HG03159 (cell line): ENCODE measurements around the gene ZNF362.
"Not testable (repeated sequence)": the region's sequence is repeated elsewhere in the genome, so short reads cannot be mapped to it uniquely, and the experiment has no call there.

Experiments used
- ATAC-seq: cut with Tn5 transposase; IDR thresholded peaks from one replicate; pipeline ENCODE4 v1.9.1; 2021; ENCODE audit warnings: mild to moderate bottlenecking, moderate library complexity; ENCODE audit not compliant: unreplicated experiment

ZNF362 gene, protein sequence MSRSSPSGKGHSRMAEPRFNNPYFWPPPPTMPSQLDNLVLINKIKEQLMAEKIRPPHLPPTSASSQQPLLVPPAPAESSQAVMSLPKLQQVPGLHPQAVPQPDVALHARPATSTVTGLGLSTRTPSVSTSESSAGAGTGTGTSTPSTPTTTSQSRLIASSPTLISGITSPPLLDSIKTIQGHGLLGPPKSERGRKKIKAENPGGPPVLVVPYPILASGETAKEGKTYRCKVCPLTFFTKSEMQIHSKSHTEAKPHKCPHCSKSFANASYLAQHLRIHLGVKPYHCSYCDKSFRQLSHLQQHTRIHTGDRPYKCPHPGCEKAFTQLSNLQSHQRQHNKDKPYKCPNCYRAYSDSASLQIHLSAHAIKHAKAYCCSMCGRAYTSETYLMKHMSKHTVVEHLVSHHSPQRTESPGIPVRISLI

DNA sequence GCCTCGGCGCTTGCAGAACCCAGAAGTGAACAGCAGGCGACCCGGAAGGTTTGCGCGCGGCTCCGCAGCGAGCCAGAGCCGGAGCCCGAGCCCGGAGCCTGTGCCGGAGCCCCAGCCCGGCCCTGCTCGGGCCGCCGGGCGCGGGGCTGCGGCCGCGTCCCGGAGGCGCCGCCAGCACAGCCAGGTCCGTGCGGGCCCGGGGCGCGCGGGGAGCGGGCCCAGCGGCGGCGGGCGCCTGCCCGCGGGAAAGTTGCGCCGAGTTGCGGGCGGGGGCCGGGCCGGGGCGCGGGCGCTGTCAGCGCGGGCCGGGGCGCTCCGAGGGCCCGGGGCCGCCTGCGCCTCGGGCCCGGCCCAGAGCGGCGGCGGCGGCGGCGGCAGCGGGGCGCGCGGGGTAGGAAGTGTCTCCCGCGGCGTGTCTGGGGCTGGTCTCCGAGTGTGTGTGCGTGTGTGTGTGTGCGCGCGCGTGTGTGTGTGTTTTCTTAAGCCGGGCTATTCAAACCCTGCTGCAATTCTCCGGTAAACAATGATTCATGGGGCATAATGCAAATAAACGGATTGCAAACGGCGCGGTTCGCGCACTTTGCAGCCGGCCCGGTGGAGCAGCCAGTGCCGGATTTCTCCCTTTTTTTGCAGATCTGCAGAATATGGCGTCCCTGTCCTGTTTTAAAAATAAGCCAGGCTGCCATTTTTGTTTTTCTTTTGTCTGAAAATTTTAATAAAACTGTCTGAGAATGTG, at the start of gene ZNF362:
TSS of gene ZNF362 (plus strand) at position 22 of the 736 bp plus-strand sequence. CDS start 14,083 bp downstream, outside the sequence.
- ATAC-seq, result peak; percentile 58

DNA sequence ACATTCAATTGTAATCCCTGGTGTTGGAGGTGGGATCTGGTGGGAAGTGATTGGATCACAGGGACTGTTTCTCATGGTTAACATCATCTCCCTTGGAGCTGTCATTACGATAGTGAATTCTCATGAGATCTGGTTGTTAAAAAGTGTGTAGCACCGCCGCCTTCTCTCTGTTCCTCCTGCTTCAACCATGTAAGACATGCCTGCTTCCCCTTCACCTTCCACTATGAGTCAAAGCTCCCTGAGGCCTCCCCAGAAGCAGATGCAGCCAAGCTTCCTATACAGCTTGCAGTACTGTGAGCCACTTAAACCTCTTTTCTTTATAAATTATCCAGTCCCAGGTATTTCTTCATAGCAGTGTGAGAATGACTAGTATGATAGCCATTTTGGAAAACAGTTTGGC, 44.3 kb upstream of the ZNF362 start:
- no peak for ATAC-seq

DNA sequence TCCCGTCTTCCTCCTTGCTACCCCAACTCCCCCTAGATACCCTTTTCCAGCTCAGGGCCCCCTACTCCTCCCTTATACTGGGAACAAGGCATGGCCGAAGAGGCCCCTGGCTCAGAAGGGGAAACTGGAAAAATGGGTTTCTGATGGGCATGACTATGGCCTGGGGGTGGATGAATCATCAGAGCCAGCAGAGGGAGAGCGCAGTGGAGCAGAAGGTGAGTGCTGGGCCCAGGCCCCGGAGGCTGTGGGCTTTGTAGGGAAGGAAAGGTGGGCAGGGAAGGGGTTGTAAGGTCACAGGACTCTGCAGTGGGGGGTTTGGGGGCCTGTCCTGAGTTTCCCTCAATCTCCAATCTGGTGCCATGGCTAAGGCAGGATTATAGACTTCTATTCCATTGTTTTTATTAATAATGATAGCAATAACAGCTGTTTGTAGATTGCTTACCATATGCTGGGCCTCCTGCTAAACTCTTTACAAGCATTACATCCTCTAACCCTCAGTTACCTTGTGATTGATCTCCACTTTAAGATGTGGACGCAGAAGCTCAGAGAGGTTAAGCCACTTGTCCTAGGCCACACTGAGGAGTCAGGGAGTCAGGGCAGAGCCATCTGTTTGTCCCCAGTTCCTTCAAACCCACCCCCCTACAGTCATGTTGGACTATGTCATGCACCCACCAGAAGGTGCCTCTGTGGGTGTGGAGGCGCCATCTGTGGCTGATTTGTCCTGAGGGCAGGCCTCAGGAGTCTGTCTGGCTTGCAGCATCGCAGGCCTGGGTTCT, 36.2 kb upstream of the ZNF362 start:
- ATAC-seq, result no peak

DNA sequence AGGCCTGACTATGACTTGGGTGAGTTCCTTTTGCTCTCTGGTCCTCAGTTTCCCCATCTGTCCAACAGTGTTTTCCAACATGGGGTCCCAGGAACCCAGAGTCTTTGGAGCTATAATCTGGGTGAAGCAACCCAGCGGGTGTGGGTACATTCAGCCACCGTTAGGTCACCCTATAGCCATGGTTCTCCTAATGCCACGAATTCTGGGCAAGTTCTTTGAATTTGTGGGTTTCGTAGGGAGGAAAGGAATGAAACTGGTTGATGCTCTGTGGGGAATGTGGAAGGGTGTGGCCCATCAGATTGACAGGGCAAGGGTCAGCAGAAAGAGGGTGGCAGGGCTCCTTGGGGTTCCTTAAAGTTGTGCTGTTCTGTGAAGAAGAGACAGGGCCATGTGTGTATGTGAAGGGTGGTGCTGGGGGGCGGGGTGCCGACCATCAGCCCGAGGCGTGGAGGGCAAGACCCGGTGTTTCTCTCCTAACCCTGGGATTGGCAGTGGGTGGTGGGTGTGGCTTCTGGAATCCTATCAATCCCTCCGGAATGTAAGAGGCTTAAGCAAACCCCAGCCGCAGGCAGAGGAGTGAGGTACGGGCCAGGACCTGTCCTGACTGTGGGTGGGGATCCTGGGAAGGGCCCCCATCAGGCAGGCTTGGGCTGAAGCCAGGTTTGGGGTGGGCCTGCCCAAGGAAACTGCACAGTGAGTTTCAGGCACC, 35.5 kb upstream of the ZNF362 start:
- no peak for ATAC-seq

DNA sequence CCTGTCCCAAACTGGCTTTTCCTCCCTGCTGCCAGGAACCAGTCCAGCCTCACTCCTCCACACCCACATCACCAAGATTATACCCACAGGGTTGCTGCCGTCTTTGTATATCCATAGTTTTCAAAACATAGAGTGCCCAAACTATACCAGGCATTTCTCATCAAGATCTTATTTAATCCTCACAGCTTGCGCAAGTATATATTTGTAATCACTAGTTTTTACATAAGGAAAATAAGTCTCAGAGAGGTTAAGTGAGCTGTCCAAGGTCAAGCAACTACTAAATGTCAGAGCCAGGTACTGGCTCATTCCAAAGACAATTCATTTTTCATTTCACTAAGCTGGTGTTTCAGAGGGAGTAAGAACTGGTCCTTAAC, 34.9 kb upstream of the ZNF362 start:
- no peak for ATAC-seq

DNA sequence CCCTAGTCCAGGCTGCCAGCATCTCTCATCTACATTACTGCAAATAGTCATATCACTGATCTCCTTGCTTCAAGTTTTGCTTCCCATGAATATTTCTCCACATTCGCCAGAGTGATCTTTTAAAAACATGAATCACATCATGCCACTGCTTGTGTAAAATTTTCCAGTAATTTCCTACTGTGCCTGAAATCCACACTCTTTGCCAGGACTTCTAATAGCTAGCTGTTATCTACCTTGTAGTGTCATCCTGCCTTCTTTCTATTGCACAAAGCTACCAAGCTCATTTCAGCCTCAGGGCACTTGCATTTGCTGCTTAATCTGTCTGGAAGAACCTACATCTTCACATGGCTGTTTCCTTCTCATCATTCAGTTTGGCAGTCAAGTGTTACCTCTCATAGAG, 33.9 kb upstream of the ZNF362 start:
- no peak for ATAC-seq

DNA sequence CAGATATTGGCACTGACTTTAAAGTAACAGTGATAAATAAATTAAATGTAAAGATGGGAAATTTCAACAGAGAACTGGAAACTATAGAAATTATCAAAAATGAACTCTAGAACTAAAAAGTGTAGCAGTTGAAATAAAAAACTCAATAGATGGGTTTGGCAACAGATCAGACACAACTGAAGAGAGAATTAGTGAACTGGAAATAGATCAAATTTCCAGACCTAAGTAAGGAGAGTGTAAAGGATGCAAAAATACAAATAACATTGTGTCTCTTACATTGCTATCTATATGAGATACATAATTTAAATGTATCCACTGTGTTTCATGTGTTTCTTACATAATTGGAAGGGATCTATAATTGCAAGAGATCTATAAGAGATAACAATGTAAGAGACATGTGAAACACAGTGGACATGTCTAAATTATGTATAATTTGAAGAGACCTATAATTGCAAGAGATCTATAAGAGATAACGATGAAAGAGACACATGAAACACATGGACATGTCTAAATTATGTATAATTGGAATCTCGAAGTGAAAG, 32.1 kb upstream of the ZNF362 start:
- ATAC-seq, result no peak

DNA sequence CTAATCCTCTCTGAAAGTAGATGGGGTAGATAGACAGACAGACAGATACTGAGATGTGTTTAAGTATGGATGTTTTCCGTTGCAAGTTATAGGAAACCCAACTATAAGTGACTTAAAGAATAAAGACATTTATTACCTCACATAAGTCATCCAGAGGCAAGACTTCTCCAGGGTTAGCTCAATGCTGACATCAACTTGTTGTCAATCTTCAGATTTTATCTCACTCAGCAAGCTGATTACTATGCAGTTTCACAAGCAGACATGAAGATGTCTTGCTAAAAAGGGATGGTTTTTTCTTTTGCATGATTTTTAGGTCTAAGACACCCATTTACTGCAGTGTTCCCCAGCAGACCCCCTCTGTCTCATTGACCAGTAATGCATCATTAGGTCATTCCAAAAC, 30.7 kb upstream of the ZNF362 start:
- ATAC-seq, result no peak

DNA sequence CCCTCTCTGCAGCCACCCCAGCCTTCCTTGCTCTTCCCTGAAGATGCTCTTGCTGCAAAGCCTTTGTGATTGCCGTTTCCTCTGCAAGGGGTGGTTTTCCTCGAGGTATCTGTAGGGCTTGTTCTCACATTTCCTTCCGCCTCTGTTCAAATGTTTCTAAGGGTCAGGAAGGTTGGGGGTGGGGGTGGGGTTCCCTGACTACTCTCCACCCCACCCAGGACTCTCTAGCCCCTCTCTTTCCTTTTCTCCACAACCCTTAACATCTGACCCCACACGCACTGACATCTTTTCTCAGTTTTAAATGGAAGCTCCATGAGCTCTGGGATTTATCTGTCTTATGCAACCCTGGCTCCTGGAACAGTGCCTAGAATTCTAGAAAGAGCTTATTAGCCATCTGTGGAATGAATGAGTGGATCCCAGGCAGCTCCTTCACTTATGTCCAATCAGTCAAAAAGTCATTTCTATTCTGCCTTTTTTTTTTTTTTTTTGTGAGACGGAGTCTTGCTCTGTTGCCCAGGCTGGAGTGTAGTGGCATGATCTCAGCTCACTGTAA, 27.3 kb upstream of the ZNF362 start:
- no peak for ATAC-seq

DNA sequence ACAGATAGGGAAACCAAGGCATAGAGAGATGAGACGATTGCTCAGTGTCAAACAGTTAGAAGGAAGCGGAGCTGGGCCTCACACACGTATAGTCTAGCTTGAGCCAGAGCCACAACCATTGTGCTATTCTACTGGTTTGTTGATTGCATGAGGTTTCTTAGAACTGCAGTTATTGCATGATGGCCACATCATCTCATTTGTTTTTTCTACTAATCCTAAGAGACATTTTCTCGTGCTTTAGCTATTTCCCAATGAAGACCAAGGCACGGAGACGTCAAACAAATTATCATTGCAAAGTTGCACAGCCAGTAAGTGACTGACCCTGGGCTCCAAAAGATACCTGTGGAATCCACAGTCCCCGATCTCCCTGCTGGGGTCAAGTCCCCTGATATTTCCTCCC, 25.1 kb upstream of the ZNF362 start:
- ATAC-seq, result no peak

DNA sequence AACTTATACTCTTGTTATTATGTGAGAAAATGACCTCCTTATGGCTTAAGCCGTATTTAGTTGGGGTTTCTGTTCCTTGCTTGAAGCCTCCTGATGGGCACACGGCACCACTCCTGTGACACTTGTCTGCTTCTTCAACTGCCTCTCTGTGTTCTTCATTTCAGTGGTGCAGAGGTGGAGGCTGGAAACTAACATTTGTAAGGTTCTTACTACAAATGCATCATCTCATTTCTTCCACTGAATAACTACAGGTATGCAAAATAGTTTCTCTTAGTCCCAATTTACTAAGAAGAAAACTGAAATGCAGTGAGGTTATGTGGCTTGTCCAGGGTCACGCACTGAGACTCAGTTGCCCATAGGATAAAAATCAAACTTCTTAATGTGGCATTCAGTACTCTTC, 23.6 kb upstream of the ZNF362 start:
- no peak for ATAC-seq

DNA sequence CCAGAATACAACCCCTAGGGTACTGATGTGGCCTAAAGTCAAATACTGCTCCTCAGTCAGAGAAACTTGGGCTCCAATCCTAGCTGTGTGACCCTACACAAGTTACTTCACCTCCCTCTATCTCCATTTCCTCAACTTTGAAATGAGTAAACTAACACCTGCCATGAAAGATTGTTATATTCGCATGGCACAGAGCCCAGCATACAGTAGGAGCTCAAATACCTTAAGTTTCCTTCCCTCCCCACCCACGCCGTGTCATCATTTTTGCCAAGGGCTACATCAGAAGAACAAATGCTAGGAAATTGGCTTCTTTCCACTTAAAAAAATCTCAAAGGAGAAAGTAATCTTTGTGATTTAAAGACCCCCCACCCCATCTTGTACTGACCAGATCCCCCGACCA, 22.2 kb upstream of the ZNF362 start:
- no peak for ATAC-seq

DNA sequence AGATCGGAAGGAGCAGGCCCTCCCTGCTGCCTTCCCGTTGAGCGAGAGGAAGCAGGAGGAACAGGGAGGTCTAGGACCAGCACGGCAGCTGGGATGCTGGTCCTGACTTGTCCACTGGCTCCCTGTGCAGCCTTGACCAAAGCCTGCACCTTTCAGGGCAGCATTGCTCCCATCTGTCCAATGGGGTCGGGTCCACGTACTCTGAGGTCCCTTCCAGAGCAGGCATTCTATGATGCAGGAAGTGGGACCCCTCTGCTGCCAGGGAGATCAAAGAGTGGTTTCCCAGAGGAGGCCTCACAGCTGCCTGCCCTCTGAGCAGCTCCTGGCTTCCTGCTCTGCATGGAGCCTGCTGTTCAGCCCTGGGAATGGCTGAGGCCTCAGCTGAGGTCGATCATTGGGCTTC, 21.7 kb upstream of the ZNF362 start:
- no peak for ATAC-seq

DNA sequence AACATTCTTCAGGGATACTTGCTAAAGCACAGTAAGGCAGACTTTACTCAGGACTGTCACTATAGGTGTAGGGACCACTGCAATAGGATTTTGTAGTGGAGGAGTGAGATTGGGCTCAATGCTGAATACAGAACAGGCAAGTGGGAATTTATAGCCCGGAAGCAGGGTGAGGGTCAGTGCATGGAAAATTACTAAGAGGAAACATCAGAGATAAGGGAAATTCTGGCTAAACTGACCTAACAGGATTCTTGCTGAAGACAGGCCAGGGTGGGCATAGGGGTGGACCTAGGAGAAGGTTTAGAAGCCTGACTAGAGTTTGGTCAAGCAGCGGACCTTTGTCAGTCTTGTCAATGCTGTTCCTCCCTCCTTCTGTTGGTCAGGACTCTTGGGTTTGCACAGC, 20.8 kb upstream of the ZNF362 start:
- ATAC-seq, result no peak

DNA sequence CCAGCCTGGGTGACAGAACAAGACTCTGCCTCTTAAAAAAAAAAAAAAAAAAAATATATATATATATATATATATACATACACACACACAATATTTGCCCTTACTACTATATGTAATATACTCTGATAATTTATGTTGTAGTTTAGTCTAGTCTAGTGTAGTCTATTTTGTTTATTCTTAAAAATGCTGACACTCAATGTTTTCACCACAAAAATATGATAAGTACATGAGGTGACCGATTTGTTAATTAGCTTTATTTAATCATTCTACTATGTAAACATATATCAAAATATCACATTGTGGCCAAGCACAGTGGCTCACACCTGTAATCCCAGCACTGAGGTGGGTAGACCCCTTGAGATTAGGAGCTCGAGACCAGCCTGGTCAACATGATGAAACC, 19.8 kb upstream of the ZNF362 start:
- no peak for ATAC-seq

DNA sequence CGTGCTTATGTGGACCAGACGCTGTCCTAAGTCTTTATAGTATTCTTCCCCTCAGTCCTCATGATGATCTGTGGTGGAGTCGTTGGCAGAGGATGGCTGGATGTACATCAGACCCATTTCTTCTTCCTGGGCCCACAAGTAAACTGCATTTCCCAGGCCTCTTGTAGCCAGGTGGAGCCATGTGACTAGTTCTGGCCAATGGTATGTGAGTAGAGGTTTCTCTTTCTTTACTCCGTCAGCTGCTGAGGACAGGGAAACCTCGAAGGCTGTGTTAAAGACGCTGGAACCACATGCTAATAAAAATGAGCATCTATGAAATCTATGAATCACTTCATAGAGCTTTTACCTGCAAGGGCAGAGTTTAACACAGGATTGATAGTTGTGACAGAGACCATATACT, 18.7 kb upstream of the ZNF362 start:
- ATAC-seq, result no peak

DNA sequence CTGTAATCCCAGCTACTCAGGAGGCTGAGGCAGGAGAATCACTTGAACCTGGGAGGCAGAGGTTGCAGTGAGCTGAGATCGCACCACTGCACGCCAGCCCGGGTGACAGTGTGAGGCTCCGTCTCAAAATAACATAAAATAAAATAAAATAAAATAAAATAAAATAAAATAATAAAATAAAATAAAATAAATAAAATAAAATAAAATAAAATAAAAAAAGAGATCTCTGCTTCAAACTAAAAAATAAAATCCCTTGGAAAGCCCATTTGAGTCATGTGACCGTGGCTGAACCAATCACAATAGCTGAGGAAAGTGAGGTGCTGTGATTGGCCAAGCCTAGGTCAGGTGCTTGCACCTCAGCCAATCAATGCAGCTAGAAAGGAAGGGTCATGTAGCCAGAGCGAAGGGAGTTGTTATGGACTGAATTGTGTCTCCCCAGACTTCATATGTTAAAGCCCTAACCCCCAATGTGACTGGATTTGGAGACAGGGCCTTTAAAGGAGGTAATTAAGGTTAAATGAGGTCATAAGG, 18.0 kb upstream of the ZNF362 start:
- ATAC-seq, result not testable (repeated sequence)

DNA sequence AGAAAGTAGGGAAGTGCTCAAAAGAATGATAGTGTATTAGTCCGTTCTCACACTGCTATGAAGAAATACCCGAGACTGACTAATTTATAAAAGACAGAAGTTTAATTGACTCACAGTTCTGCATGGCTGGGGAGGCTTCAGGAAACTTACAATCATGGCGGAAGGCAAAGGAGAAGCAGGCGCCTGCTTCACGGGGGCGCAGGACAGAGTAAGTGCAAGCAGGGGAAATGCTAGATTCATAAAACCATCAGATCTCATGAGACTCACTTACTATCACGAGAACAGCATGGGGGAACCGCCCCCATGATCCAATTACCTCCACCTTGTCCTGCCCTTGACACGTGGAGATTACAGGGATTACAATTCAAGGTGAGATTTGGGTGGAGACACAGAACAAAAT, 16.9 kb upstream of the ZNF362 start:
- not testable (repeated sequence) for ATAC-seq

DNA sequence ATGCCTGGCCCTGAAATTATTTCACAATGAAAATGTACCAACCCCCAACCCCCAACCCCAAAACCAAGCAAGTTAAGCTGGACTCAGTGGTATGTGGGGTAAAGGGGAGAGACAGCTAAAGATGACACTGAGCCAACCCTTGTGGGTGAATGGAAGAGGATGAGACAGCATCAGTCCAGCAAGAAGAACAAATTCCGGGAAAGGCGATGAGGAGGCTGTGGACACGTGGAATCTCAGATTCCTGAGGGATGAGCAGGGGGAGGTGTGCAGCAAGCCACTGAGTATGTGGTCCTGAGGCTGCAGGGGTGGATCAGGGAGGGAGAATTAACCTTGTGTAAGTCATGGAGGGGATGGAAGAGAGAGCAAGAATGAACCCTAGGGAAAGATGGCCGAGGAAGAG, 14.4 kb upstream of the ZNF362 start:
- no peak for ATAC-seq

DNA sequence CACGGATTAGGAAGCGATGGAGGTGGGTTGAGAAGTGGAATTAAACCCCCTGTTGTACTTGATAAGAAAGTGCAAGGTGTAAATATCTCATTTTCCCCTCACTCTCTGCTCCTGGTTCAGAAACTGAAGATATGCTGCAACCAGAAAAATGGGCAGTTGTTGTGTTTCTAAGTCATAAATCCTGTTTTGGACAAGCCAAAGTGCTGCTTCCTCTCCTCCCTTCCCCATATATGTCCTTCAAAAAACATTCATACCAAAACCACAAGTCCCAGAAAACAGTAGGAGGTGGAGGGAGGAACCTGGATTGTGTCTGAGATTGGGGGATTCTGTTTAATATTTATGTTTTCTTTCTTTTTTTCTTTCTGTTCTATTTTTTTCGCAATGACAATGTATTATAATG, 13.6 kb upstream of the ZNF362 start:
- ATAC-seq, result no peak
